ENCODE data around the gene RBMS3. TPM values are rescaled to one million over a fixed set of nuclear protein-coding genes. Genes with fewer than 3 reads are reported as not detected.

RBMS3 gene
- total RNA-seq, 1 donor, result 81.1 TPM

GRCh38 chr3:30003741-30004140, 722.9 kb downstream of the RBMS3 start:
- DNase-seq (ENCODE audit: insufficient read length, low spot score, missing footprints), result no peak
- Histone ChIP-seq H3K27ac (ENCODE audit: low read depth, low read length) (no peak overlapping the region), H3K9me3 (ENCODE audit: low read depth, low read length) (no peaks in the 10 kb centered on the region), H4K20me1 (ENCODE audit: insufficient read depth, low read length) (no peaks in the 10 kb centered on the region), H3K4me1 (ENCODE audit: insufficient read depth, low read length) (no peaks in the 10 kb centered on the region), H3K79me2 (ENCODE audit: insufficient read depth, low read length) (no peaks in the 10 kb centered on the region), H3K4me3 (ENCODE audit: insufficient read depth, low read length) (no peak overlapping the region), H3K4me2 (ENCODE audit: insufficient read depth, low read length) (no peak overlapping the region), H2AFZ (ENCODE audit: low read length) (no peak overlapping the region), H3K27me3 (ENCODE audit: insufficient read depth, low read length) (no peaks in the 10 kb centered on the region), H3K36me3 (ENCODE audit: insufficient read depth, low read length) (no peaks in the 10 kb centered on the region)
- no peak for TF ChIP-seq CTCF (IDR thresholded peaks at IDR 0.05; ENCODE audit: extremely low read depth, low read depth, low read length)

- no peak for DNase-seq (ENCODE audit: insufficient read length, low spot score, missing footprints)
- H3K4me2 ChIP-seq (ENCODE audit: insufficient read depth, low read length), result no peak overlapping the region
- H3K36me3 ChIP-seq (ENCODE audit: insufficient read depth, low read length), result no peaks in the 10 kb centered on the region
- H2AFZ ChIP-seq (ENCODE audit: low read length), result no peak overlapping the region
- H3K4me1 ChIP-seq (ENCODE audit: insufficient read depth, low read length), result no peaks in the 10 kb centered on the region
- H3K4me3 ChIP-seq (ENCODE audit: insufficient read depth, low read length), result no peak overlapping the region
- H3K27ac ChIP-seq (ENCODE audit: low read depth, low read length), result no peak overlapping the region
- no peaks in the 10 kb centered on the region for H4K20me1 ChIP-seq (ENCODE audit: insufficient read depth, low read length)
- TF ChIP-seq CTCF (IDR thresholded peaks at IDR 0.05; ENCODE audit: extremely low read depth, low read depth, low read length), result no peak
- H3K9me3 ChIP-seq (ENCODE audit: low read depth, low read length), result no peaks in the 10 kb centered on the region
- no peaks in the 10 kb centered on the region for H3K79me2 ChIP-seq (ENCODE audit: insufficient read depth, low read length)
- H3K27me3 ChIP-seq (ENCODE audit: insufficient read depth, low read length), result no peaks in the 10 kb centered on the region
Measured at GRCh38 chr3:30004481-30004880, 723.6 kb downstream of the RBMS3 start.

- no peaks in the 10 kb centered on the region for H3K27me3 ChIP-seq (ENCODE audit: insufficient read depth, low read length)
- DNase-seq (ENCODE audit: insufficient read length, low spot score, missing footprints), result no peak
- H2AFZ ChIP-seq (ENCODE audit: low read length), result no peak overlapping the region
- no peaks in the 10 kb centered on the region for H3K79me2 ChIP-seq (ENCODE audit: insufficient read depth, low read length)
- no peak overlapping the region for H3K27ac ChIP-seq (ENCODE audit: low read depth, low read length)
- H3K4me2 ChIP-seq (ENCODE audit: insufficient read depth, low read length), result no peak overlapping the region
- TF ChIP-seq CTCF (IDR thresholded peaks at IDR 0.05; ENCODE audit: extremely low read depth, low read depth, low read length), result no peak
- no peaks in the 10 kb centered on the region for H3K4me1 ChIP-seq (ENCODE audit: insufficient read depth, low read length)
- H4K20me1 ChIP-seq (ENCODE audit: insufficient read depth, low read length), result no peaks in the 10 kb centered on the region
- no peak overlapping the region for H3K4me3 ChIP-seq (ENCODE audit: insufficient read depth, low read length)
- H3K36me3 ChIP-seq (ENCODE audit: insufficient read depth, low read length), result no peaks in the 10 kb centered on the region
- H3K9me3 ChIP-seq (ENCODE audit: low read depth, low read length), result no peaks in the 10 kb centered on the region
Measured at GRCh38 chr3:30006111-30006510, 725.2 kb downstream of the RBMS3 start.

- H3K79me2 ChIP-seq (ENCODE audit: insufficient read depth, low read length), result no peaks in the 10 kb centered on the region
- no peak overlapping the region for H3K4me3 ChIP-seq (ENCODE audit: insufficient read depth, low read length)
- no peak overlapping the region for H3K27ac ChIP-seq (ENCODE audit: low read depth, low read length)
- no peak overlapping the region for H2AFZ ChIP-seq (ENCODE audit: low read length)
- no peak for DNase-seq (ENCODE audit: insufficient read length, low spot score, missing footprints)
- no peaks in the 10 kb centered on the region for H3K27me3 ChIP-seq (ENCODE audit: insufficient read depth, low read length)
- no peaks in the 10 kb centered on the region for H3K4me1 ChIP-seq (ENCODE audit: insufficient read depth, low read length)
- H3K36me3 ChIP-seq (ENCODE audit: insufficient read depth, low read length), result no peaks in the 10 kb centered on the region
- H3K4me2 ChIP-seq (ENCODE audit: insufficient read depth, low read length), result no peak overlapping the region
- H3K9me3 ChIP-seq (ENCODE audit: low read depth, low read length), result no peaks in the 10 kb centered on the region
- H4K20me1 ChIP-seq (ENCODE audit: insufficient read depth, low read length), result no peaks in the 10 kb centered on the region
- no peak for TF ChIP-seq CTCF (IDR thresholded peaks at IDR 0.05; ENCODE audit: extremely low read depth, low read depth, low read length)
Measured at GRCh38 chr3:30007668-30008067, 726.8 kb downstream of the RBMS3 start.

Measured in osteoblast (primary cell).